HepG2 (cell line): ENCODE results near the gene DLG4.

Experiments
- CTCF ChIP-seq: sonication (generic); formaldehyde crosslinking; IDR thresholded peaks from 2 replicates; pipeline ENCODE4 v1.5.0; 2020; ENCODE audit warnings: mild to moderate bottlenecking, missing genetic modification reagents, moderate library complexity
- EZH2 ChIP-seq: conservative IDR thresholded peaks from 2 replicates; pipeline ENCODE4 v1.6.1; 2012; ENCODE audit warnings: mild to moderate bottlenecking, low read depth, low read length, moderate library complexity
- FOSL2 ChIP-seq: sonication (generic); formaldehyde crosslinking; IDR thresholded peaks from 2 replicates; pipeline ENCODE4 v1.4.0; 2020; ENCODE audit warnings: missing genetic modification reagents
- JUN ChIP-seq: sonication (generic); formaldehyde crosslinking; IDR thresholded peaks from 2 replicates; pipeline ENCODE4 v1.4.0; 2020; ENCODE audit warnings: mild to moderate bottlenecking, missing genetic modification reagents
- MAFK ChIP-seq, 2 experiments: IDR thresholded peaks in 1 of 2; conservative IDR thresholded peaks in 1 of 2; 2 replicates each; pipeline ENCODE4 v1.6.1; 2011; ENCODE audit warnings: improper control_type of control experiment in 2 of 2, low read length in 2 of 2
- PATZ1 ChIP-seq: sonication (generic); formaldehyde crosslinking; IDR thresholded peaks from 2 replicates; pipeline ENCODE4 v1.4.0; 2020; ENCODE audit warnings: missing genetic modification reagents
- POLR2AphosphoS5 ChIP-seq: IDR thresholded peaks from 2 replicates; pipeline ENCODE4 v1.6.1; 2012; ENCODE audit warnings: low read depth, low read length
- RELA ChIP-seq: sonication (generic); formaldehyde crosslinking; IDR thresholded peaks from 2 replicates; pipeline ENCODE4 v1.4.0; 2020; ENCODE audit warnings: missing genetic modification reagents
- REST ChIP-seq, 2 experiments: IDR thresholded peaks; 2 replicates each; pipeline ENCODE4 v1.6.1; 2011 to 2012; ENCODE audit warnings: low read length in 2 of 2, borderline replicate concordance in 1 of 2, low read depth in 1 of 2, mild to moderate bottlenecking in 1 of 2, moderate library complexity in 1 of 2
- RFXANK ChIP-seq: IDR thresholded peaks from 2 replicates; pipeline ENCODE4 v1.6.1; 2016
- ZNF580 ChIP-seq: IDR thresholded peaks from 2 replicates; pipeline ENCODE4 v1.6.1; 2016; ENCODE audit warnings: low read depth, borderline replicate concordance
- ZNF740 ChIP-seq: sonication (generic); formaldehyde crosslinking; IDR thresholded peaks from 2 replicates; pipeline ENCODE4 v1.4.0; 2020; ENCODE audit warnings: missing genetic modification reagents
- ZNF768 ChIP-seq: sonication (generic); formaldehyde crosslinking; IDR thresholded peaks from 2 replicates; pipeline ENCODE4 v1.4.0; 2020; ENCODE audit warnings: missing genetic modification reagents
- ZSCAN20 ChIP-seq: sonication (generic); formaldehyde crosslinking; IDR thresholded peaks from 2 replicates; pipeline ENCODE4 v1.4.0; 2020; ENCODE audit warnings: missing genetic modification reagents, mild to moderate bottlenecking, borderline replicate concordance

- TF ChIP-seq CTCF (no peak), JUN (no peak), RELA (CRISPR knock-in tag) (no peak), POLR2AphosphoS5 (no peak), FOSL2 (CRISPR knock-in tag) (no peak), ZNF768 (CRISPR knock-in tag) (no peak), REST (IDR thresholded peaks at IDR 0.05; ENCODE audit: borderline replicate concordance in 1 of 2, low read depth in 1 of 2, low read length in 2 of 2) (no peak), RFXANK (CRISPR knock-in tag) (no peak), ZNF740 (no peak), MAFK (conservative IDR thresholded peaks at IDR 0.05 in 1 of 2, IDR thresholded peaks at IDR 0.05 in 1 of 2; ENCODE audit: low read length in 2 of 2) (no peak), PATZ1 (no peak), ZNF580 (no peak), ZSCAN20 (CRISPR knock-in tag) (no peak), EZH2 (no peak)
Measured at GRCh38 chr17:7224661-7225111, 5.0 kb upstream of the DLG4 start.
